HG03135 (cell line): ENCODE measurements around the gene CEP44.

Source experiments
- ATAC-seq: cut with Tn5 transposase; IDR thresholded peaks from one replicate; pipeline ENCODE4 v1.9.1; 2021; ENCODE audit warnings: mild to moderate bottlenecking, moderate library complexity; ENCODE audit not compliant: unreplicated experiment

The CEP44 gene

DNA sequence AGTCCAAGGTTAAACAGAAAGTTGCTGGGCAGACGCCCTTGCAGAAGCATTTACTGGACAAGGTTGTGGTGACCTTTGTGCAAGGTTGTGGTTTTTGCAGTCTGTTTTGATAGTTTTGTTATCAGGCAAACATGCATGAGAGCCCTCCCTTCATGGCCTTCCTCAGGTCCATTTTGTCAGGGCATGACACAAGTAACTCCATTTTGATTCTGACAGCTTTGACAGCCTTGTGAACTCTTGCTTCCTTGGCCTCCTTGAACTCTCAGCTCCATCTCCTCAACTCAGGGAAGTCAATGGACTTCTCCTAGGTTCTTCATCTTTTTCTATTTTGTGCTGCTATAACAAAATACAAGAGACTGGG lies 97.7 kb downstream of the CEP44 start:
- ATAC-seq: no peak
